GM23338 (cell line): ENCODE results near the gene PHAF1. TPM values are rescaled to one million over a fixed set of nuclear protein-coding genes. Genes with fewer than 3 reads are reported as not detected.

Source experiments
- ATAC-seq: fragments of 200-7000 bp; cut with Tn5 transposase; 3 replicates; pipeline ENCODE4 v1.9.1; 2020
- DNase-seq: peaks from one replicate; pipeline ENCODE4 v3.0.0-alpha.2; 2015; ENCODE audit warnings: low spot score
- H2AFZ ChIP-seq: fragments of 200-600 bp; sonication (generic); 2 replicates; pipeline ENCODE4 v1.8.0; 2016; ENCODE audit warnings: antibody characterized with exemption, mild to moderate bottlenecking, moderate library complexity
- H3F3A ChIP-seq: fragments of 200-600 bp; sonication (generic); replicated peaks from 2 replicates; pipeline ENCODE4 v1.8.0; 2017; ENCODE audit warnings: antibody characterized with exemption, mixed run types, low read depth
- H3K27ac ChIP-seq: fragments of 200-600 bp; sonication (generic); 2 replicates; pipeline ENCODE4 v1.6.1; 2016; ENCODE audit warnings: low read depth
- H3K27me3 ChIP-seq: fragments of 200-600 bp; sonication (generic); 2 replicates; pipeline ENCODE4 v1.8.0; 2016; ENCODE audit warnings: mild to moderate bottlenecking, mixed run types, moderate library complexity; ENCODE audit not compliant: insufficient read depth
- H3K36me3 ChIP-seq: fragments of 200-600 bp; sonication (generic); 2 replicates; pipeline ENCODE4 v1.8.0; 2016; ENCODE audit warnings: mild to moderate bottlenecking; ENCODE audit not compliant: insufficient read depth
- H3K4me1 ChIP-seq: fragments of 200-600 bp; sonication (generic); 2 replicates; pipeline ENCODE4 v1.8.0; 2016; ENCODE audit warnings: mild to moderate bottlenecking, moderate library complexity; ENCODE audit not compliant: insufficient read depth
- H3K4me2 ChIP-seq: fragments of 200-600 bp; sonication (generic); 2 replicates; pipeline ENCODE4 v1.7.1; 2017; ENCODE audit warnings: mixed run types
- H3K4me3 ChIP-seq: fragments of 200-600 bp; sonication (generic); 2 replicates; pipeline ENCODE4 v1.6.1; 2016; ENCODE audit warnings: mixed run types
- H3K79me2 ChIP-seq: fragments of 200-600 bp; sonication (generic); replicated peaks from 2 replicates; pipeline ENCODE4 v1.8.0; 2017; ENCODE audit warnings: mild to moderate bottlenecking; ENCODE audit not compliant: insufficient read depth
- H3K9me2 ChIP-seq: fragments of 200-600 bp; sonication (generic); 2 replicates; pipeline ENCODE4 v1.8.0; 2017; ENCODE audit not compliant: insufficient read depth
- H4K20me1 ChIP-seq: fragments of 200-600 bp; sonication (generic); replicated peaks from 2 replicates; pipeline ENCODE4 v1.8.0; 2017; ENCODE audit warnings: mild to moderate bottlenecking; ENCODE audit not compliant: insufficient read depth
- H3K27ac Mint-ChIP-seq: 2 replicates; pipeline ENCODE4 v1.8.0; 2020; ENCODE audit warnings: inconsistent platforms, mild to moderate bottlenecking, moderate library complexity, mixed read lengths
- H3K27me3 Mint-ChIP-seq: 3 replicates; pipeline ENCODE4 v1.8.0; 2022; ENCODE audit warnings: low read depth, mild to moderate bottlenecking, moderate library complexity, mixed read lengths, inconsistent platforms; ENCODE audit not compliant: insufficient read depth, poor library complexity
- H3K36me3 Mint-ChIP-seq: 3 replicates; pipeline ENCODE4 v1.8.0; 2021; ENCODE audit warnings: low read depth, mild to moderate bottlenecking, inconsistent platforms, moderate library complexity, mixed read lengths
- H3K4me1 Mint-ChIP-seq: 3 replicates; pipeline ENCODE4 v1.8.0; 2020; ENCODE audit warnings: mild to moderate bottlenecking, inconsistent platforms, mixed read lengths
- H3K4me3 Mint-ChIP-seq: 3 replicates; pipeline ENCODE4 v1.8.0; 2021; ENCODE audit warnings: moderate library complexity, mild to moderate bottlenecking, inconsistent platforms, mixed read lengths
- H3K9me3 Mint-ChIP-seq: 3 replicates; pipeline ENCODE4 v1.8.0; 2020; ENCODE audit warnings: moderate library complexity, mild to moderate bottlenecking, inconsistent platforms, mixed read lengths
- CREB1 ChIP-seq: fragments of 250-450 bp; sonication (Bioruptor Pico); IDR thresholded peaks from 2 replicates; pipeline ENCODE4 v1.5.0; 2020; ENCODE audit warnings: low read depth, mild to moderate bottlenecking, moderate library complexity
- EZH2phosphoT487 ChIP-seq: fragments of 200-600 bp; sonication (generic); IDR thresholded peaks from one replicate; pipeline ENCODE4 v1.8.1; 2018; ENCODE audit warnings: antibody characterized with exemption; ENCODE audit not compliant: unreplicated experiment
- JUNB ChIP-seq: IDR thresholded peaks from one replicate; pipeline ENCODE4 v1.6.1; 2016; ENCODE audit warnings: antibody characterized with exemption; ENCODE audit not compliant: unreplicated experiment
- NANOG ChIP-seq: IDR thresholded peaks from 2 replicates; pipeline ENCODE4 v1.6.1; 2016; ENCODE audit warnings: antibody characterized with exemption, borderline replicate concordance
- POLR2AphosphoS5 ChIP-seq: IDR thresholded peaks from 2 replicates; pipeline ENCODE4 v1.6.1; 2016; ENCODE audit warnings: antibody characterized with exemption, low read depth
- STAT1 ChIP-seq: IDR thresholded peaks from one replicate; pipeline ENCODE4 v1.6.1; 2016; ENCODE audit warnings: antibody characterized with exemption; ENCODE audit not compliant: unreplicated experiment
- ZNF114 ChIP-seq: fragments of 250-450 bp; sonication (Bioruptor Pico); IDR thresholded peaks from 2 replicates; pipeline ENCODE4 v1.5.0; 2020; ENCODE audit warnings: mild to moderate bottlenecking, moderate library complexity
- ZNF331 ChIP-seq: fragments of 250-450 bp; sonication (Bioruptor Pico); IDR thresholded peaks from 2 replicates; pipeline ENCODE4 v1.5.0; 2020; ENCODE audit warnings: low read depth, mild to moderate bottlenecking, moderate library complexity
- polyA plus RNA-seq: library from polyadenylated mRNA; unstranded; fragments of >200 nt; fragmentation: Nextera tagmentation; extraction: Ambion mirVana; gene quantifications from 2 replicates; pipeline ENCODE4 v1.2.1, GENCODE V29; 2016
- total RNA-seq: library from RNA; depleted of rRNA; stranded (reverse); fragments of >200 nt; shearing (Covaris generic); gene quantifications from 2 replicates; pipeline ENCODE4 v1.2.3, GENCODE V29; 2014
- TF ChIP-seq, protein P1 (sequence below), 2 experiments: fragments of 200-600 bp in 1 of 2; sonication (generic) in 1 of 2; conservative IDR thresholded peaks; 2 replicates each; pipeline versions ENCODE4 v1.5.1 to v1.6.1; 2016 to 2017; ENCODE audit warnings: antibody characterized with exemption in 2 of 2, low read depth in 2 of 2, mild to moderate bottlenecking in 2 of 2, moderate library complexity in 1 of 2
- TF ChIP-seq, protein P2 (sequence below): IDR thresholded peaks from one replicate; pipeline ENCODE4 v1.6.1; 2018; ENCODE audit warnings: antibody characterized with exemption; ENCODE audit not compliant: unreplicated experiment
- TF ChIP-seq, protein P3 (sequence below): IDR thresholded peaks from 2 replicates; pipeline ENCODE4 v1.6.1; 2016; ENCODE audit warnings: antibody characterized with exemption

PHAF1 gene
- total and polyA plus RNA-seq, 2 experiments from 2014 or later = 14.7 to 35.9 TPM

DNA sequence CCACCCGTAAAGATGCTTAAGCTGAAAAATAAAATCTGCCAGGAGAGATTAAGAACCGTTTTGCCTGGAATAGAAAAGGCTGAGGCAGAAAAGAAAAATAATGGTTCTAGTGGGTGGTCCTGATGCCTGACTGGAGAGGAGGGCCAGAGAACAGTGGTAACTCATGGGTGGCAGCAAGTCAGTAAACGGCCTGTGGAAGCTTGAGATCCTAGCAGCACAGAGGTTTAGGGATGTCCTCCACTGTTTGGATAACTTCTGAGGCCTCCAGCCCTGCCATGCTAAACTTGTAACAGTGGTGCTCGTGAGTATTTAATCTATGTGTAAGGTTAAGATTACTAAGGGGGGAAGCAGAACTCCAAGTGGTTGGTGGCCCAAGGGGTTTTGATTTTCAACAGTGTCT lies 21.2 kb upstream of the PHAF1 start (continued):
- TF ChIP-seq, protein P1, sequence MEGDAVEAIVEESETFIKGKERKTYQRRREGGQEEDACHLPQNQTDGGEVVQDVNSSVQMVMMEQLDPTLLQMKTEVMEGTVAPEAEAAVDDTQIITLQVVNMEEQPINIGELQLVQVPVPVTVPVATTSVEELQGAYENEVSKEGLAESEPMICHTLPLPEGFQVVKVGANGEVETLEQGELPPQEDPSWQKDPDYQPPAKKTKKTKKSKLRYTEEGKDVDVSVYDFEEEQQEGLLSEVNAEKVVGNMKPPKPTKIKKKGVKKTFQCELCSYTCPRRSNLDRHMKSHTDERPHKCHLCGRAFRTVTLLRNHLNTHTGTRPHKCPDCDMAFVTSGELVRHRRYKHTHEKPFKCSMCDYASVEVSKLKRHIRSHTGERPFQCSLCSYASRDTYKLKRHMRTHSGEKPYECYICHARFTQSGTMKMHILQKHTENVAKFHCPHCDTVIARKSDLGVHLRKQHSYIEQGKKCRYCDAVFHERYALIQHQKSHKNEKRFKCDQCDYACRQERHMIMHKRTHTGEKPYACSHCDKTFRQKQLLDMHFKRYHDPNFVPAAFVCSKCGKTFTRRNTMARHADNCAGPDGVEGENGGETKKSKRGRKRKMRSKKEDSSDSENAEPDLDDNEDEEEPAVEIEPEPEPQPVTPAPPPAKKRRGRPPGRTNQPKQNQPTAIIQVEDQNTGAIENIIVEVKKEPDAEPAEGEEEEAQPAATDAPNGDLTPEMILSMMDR (conservative IDR thresholded peaks at IDR 0.05; ENCODE audit: low read depth in 2 of 2) = no peak
- TF ChIP-seq, protein P2, sequence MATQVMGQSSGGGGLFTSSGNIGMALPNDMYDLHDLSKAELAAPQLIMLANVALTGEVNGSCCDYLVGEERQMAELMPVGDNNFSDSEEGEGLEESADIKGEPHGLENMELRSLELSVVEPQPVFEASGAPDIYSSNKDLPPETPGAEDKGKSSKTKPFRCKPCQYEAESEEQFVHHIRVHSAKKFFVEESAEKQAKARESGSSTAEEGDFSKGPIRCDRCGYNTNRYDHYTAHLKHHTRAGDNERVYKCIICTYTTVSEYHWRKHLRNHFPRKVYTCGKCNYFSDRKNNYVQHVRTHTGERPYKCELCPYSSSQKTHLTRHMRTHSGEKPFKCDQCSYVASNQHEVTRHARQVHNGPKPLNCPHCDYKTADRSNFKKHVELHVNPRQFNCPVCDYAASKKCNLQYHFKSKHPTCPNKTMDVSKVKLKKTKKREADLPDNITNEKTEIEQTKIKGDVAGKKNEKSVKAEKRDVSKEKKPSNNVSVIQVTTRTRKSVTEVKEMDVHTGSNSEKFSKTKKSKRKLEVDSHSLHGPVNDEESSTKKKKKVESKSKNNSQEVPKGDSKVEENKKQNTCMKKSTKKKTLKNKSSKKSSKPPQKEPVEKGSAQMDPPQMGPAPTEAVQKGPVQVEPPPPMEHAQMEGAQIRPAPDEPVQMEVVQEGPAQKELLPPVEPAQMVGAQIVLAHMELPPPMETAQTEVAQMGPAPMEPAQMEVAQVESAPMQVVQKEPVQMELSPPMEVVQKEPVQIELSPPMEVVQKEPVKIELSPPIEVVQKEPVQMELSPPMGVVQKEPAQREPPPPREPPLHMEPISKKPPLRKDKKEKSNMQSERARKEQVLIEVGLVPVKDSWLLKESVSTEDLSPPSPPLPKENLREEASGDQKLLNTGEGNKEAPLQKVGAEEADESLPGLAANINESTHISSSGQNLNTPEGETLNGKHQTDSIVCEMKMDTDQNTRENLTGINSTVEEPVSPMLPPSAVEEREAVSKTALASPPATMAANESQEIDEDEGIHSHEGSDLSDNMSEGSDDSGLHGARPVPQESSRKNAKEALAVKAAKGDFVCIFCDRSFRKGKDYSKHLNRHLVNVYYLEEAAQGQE = no peak
- no peak for TF ChIP-seq ZNF114 (CRISPR knock-in tag)
- no peak for TF ChIP-seq JUNB
- TF ChIP-seq EZH2phosphoT487 = no peak
- TF ChIP-seq CREB1 (CRISPR knock-in tag) = no peak
- no peak for TF ChIP-seq ZNF331 (CRISPR knock-in tag)
- TF ChIP-seq, protein P3, sequence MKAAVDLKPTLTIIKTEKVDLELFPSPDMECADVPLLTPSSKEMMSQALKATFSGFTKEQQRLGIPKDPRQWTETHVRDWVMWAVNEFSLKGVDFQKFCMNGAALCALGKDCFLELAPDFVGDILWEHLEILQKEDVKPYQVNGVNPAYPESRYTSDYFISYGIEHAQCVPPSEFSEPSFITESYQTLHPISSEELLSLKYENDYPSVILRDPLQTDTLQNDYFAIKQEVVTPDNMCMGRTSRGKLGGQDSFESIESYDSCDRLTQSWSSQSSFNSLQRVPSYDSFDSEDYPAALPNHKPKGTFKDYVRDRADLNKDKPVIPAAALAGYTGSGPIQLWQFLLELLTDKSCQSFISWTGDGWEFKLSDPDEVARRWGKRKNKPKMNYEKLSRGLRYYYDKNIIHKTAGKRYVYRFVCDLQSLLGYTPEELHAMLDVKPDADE = no peak
- no peak for TF ChIP-seq STAT1
- TF ChIP-seq POLR2AphosphoS5 = no peak

DNA sequence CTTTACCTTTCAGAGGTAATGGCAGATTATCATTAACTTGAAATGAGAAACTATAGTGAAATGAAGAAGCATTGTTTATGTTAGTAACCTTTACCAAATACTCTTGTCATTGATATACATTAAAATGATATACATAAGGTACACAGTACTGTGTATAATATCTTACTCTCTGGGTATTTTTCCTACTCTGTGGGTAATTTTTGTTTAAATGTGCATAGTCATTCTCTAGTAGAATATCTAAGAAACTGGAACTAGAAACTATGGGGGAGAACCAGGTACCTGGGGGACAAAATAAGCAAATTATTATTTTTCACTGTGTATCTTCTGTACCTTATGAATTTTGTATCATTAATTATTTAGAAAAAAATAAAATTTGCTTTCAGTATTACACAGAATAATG lies 20.6 kb upstream of the PHAF1 start:
- no peak overlapping the region for H3K4me3 Mint-ChIP-seq
- H2AFZ ChIP-seq = no peak overlapping the region
- no peak for TF ChIP-seq NANOG
- H3K27me3 ChIP-seq = no peaks in the 10 kb centered on the region
- no peak overlapping the region for H3K27ac ChIP-seq
- no peaks in the 10 kb centered on the region for H3K9me2 ChIP-seq
- H3K36me3 ChIP-seq = no peaks in the 10 kb centered on the region; the same call in 1 of the 2 replicates
- no peaks in the 10 kb centered on the region for H3K4me1 ChIP-seq
- no peaks in the 10 kb centered on the region for H3K36me3 Mint-ChIP-seq
- ATAC-seq (no peak), DNase-seq (no peak)
- H3K4me2 ChIP-seq = no peak overlapping the region
- H3K27me3 Mint-ChIP-seq = no peaks in the 10 kb centered on the region
- H3K79me2 ChIP-seq = no peaks in the 10 kb centered on the region
- no peaks in the 10 kb centered on the region for H3K9me3 Mint-ChIP-seq
- no peak overlapping the region for H3K4me3 ChIP-seq
- no peaks in the 10 kb centered on the region for H4K20me1 ChIP-seq
- H3K4me1 Mint-ChIP-seq = no peaks in the 10 kb centered on the region
- no peaks in the 10 kb centered on the region for H3F3A ChIP-seq
- H3K27ac Mint-ChIP-seq = no peak overlapping the region
